Calu3 (cell line): ENCODE data around the gene CHRNB1. TPM values are rescaled to one million over a fixed set of nuclear protein-coding genes. Genes with fewer than 3 reads are reported as not detected.

ENCODE experiments used
- BruUV-seq: library from RNA; stranded (reverse); fragments of 400-500 nt; replicated peaks from 2 replicates; lab custom pipeline; 2021; lab: Mats Ljungman, UMichigan
- CTCF ChIA-PET: fragments of 300-600 bp; sonication (Branson Sonifier 250); formaldehyde crosslinking; loops from one replicate; lab custom pipeline; 2022; ENCODE audit warnings: antibody characterized with exemption; lab: Charles Lee
- DNase-seq: peaks from one replicate; pipeline ENCODE4 v3.0.0; 2022
- H3K27ac Mint-ChIP-seq: one replicate; pipeline ENCODE4 v1.8.0; 2022; ENCODE audit warnings: mixed read lengths; ENCODE audit not compliant: unreplicated experiment
- H3K27me3 Mint-ChIP-seq: one replicate; pipeline ENCODE4 v1.8.0; 2022; ENCODE audit warnings: mixed read lengths; ENCODE audit not compliant: unreplicated experiment
- H3K36me3 Mint-ChIP-seq: one replicate; pipeline ENCODE4 v1.8.0; 2022; ENCODE audit warnings: mild to moderate bottlenecking, moderate library complexity, mixed read lengths; ENCODE audit not compliant: insufficient read depth, unreplicated experiment
- H3K4me1 Mint-ChIP-seq: one replicate; pipeline ENCODE4 v1.8.0; 2022; ENCODE audit warnings: mild to moderate bottlenecking, low read depth, mixed read lengths; ENCODE audit not compliant: unreplicated experiment
- H3K4me3 Mint-ChIP-seq: one replicate; pipeline ENCODE4 v1.8.0; 2022; ENCODE audit warnings: mild to moderate bottlenecking, low read depth, moderate library complexity, mixed read lengths; ENCODE audit not compliant: unreplicated experiment
- H3K9me3 Mint-ChIP-seq: one replicate; pipeline ENCODE4 v1.8.0; 2022; ENCODE audit warnings: low read depth, mixed read lengths; ENCODE audit not compliant: unreplicated experiment
- intact Hi-C: fragments of 100-400 bp; cut with micrococcal nuclease; formaldehyde crosslinking; loops from one replicate; pipeline ENCODE4 v1.10.0; 2022; ENCODE audit not compliant: unreplicated experiment
- total RNA-seq: library from RNA; stranded (reverse); gene quantifications from 2 replicates; pipeline ENCODE4 v1.2.3, GENCODE V29; 2022
- TF ChIP-seq, protein P1 (sequence below): fragments of 200-600 bp; IDR thresholded peaks from one replicate; pipeline ENCODE4 v1.8.0; 2022; ENCODE audit warnings: antibody characterized with exemption; ENCODE audit not compliant: unreplicated experiment

Gene CHRNB1
- total RNA-seq, 1 experiment from 2014 or later, result 2.4 TPM

DNA sequence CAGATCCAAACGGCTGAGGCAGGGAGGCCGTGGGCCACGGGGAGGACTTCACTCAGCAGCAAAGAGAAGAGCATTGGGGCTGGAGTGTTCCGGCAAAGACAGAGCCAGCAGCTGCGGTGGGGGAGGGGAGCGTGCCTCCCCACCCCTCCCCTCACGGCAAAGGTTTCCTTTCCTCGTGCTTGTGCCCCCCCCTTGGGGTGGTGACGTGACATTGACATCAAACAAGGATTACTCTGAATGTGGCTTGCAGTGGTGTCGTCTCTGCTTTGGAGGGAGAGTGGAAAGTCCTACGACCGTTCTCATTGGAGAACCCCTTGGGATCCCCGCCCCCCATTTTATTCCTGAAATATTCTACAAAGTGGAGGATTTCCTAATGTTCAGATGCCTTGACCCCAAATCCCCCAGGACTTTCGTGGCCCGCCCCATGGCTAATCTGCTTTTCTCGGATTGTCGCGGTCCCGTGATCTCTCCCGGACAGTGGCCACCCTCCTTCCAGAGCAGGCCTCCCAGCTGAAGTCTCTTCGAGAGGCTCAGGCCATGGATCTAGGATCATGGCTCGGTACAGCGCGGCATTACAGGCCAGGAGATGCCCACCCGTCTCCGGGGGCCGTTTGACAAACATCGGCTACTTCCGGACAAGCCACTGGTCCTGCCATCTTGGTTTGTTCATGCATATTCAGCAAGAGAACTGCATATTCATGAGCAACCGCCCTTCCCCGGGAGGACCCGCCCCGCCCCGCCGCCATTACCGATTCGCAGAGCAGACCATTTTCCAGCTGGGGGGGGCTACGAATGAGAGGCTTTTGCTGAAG is 38.6 kb downstream of the CHRNB1 start:
- Mint-ChIP-seq H3K4me3 (peak overlapping the region; percentile 93), H3K27ac (peak overlapping the region; percentile 96), H3K36me3 (peaks cover 55% of the 10 kb centered on the region), H3K27me3 (no peaks in the 10 kb centered on the region), H3K9me3 (no peaks in the 10 kb centered on the region), H3K4me1 (peaks cover 45% of the 10 kb centered on the region)
- BruUV-seq, result TSS peak; percentile 93
- CTCF ChIA-PET, result interaction anchor here (0.6 kb wide), 1 partner anchor 1831 kb away, joined by 3 read pairs; no protein-coding TSS in a partner anchor
- peak; percentile 87 for DNase-seq
- intact Hi-C loops, result no loop called here
- TF ChIP-seq, protein P1, sequence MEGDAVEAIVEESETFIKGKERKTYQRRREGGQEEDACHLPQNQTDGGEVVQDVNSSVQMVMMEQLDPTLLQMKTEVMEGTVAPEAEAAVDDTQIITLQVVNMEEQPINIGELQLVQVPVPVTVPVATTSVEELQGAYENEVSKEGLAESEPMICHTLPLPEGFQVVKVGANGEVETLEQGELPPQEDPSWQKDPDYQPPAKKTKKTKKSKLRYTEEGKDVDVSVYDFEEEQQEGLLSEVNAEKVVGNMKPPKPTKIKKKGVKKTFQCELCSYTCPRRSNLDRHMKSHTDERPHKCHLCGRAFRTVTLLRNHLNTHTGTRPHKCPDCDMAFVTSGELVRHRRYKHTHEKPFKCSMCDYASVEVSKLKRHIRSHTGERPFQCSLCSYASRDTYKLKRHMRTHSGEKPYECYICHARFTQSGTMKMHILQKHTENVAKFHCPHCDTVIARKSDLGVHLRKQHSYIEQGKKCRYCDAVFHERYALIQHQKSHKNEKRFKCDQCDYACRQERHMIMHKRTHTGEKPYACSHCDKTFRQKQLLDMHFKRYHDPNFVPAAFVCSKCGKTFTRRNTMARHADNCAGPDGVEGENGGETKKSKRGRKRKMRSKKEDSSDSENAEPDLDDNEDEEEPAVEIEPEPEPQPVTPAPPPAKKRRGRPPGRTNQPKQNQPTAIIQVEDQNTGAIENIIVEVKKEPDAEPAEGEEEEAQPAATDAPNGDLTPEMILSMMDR, result no peak

DNA sequence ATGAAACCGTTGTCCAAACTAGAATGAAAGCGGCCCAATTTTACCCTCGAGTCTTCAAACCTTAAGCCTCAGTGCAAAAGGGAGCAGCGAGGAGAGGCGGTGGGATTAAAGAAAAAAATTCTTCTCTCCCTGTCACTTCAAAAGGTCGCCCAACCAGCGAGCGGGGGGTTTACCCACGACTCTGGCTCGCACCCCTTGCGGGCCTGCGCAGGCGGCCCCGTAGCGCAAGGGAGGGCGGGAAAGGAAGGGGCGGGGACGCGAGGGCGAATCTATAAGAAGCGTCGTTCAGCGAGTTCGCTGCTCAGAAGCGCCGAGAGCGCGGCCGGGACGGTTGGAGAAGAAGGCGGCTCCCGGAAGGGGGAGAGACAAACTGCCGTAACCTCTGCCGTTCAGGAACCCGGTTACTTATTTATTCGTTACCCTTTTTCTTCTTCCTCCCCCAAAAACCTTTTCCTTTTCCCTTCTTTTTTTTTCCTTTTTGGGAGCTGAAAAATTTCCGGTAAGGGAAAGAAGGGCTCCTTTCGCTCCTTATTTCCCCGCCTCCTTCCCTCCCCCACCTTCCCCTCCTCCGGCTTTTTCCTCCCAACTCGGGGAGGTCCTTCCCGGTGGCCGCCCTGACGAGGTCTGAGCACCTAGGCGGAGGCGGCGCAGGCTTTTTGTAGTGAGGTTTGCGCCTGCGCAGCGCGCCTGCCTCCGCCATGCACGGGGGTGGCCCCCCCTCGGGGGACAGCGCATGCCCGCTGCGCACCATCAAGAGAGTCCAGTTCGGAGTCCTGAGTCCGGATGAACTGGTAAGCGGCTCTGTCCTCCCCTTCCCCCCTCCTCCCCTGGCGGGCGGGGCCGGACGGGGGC is 39.4 kb downstream of the CHRNB1 start, which contains the start of gene POLR2A:
Gene POLR2A, plus strand, starts transcription at position 300 of the 852 bp plus-strand sequence.
- Mint-ChIP-seq H3K4me3 (peak within 1 kb of the TSS; percentile 93), H3K9me3 (no peaks in the 10 kb centered on the region), H3K36me3 (peaks cover 48% of the 10 kb centered on the region), H3K27ac (peak within 1 kb of the TSS; percentile 96), H3K4me1 (peaks cover 42% of the 10 kb centered on the region), H3K27me3 (no peaks in the 10 kb centered on the region)
- BruUV-seq, result no TSS peak
- CTCF ChIA-PET, result interaction anchor here (0.6 kb wide), 1 partner anchor 1832 kb away, joined by 3 read pairs; no protein-coding TSS in a partner anchor
- DNase-seq, result peak; percentile 96
- intact Hi-C loops, result no loop called here
- TF ChIP-seq, protein P1, result no peak

DNA sequence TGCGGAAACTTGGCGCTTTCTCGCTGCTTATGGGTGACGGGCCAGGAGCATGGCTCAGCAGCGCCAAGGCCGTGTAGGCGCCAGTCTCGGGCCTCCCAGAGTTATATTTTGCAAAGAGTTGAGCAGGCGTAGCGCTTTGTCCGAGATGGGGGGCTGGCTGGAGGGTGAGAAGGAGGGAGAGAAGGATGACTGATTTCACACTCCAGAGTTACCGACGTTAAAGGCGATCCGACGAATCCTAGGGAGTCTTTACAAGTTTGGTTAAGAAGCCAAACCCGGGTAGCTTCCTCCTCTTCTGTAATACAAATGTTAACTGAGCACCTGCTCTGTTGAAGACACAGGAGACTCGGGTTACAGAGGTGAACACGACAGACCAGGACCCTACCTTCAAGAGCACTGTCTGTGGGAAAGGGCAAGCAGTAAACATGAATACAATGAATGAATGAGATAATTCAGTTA is 40.1 kb downstream of the CHRNB1 start:
- CTCF ChIA-PET, result interaction anchor here (1.8 kb wide), 1 partner anchor 48 kb away, joined by 3 read pairs; no protein-coding TSS in a partner anchor
- TF ChIP-seq, protein P1, result no peak
- Mint-ChIP-seq H3K4me3 (peak overlapping the region; percentile 93), H3K4me1 (peaks cover 42% of the 10 kb centered on the region), H3K27me3 (no peaks in the 10 kb centered on the region), H3K36me3 (peaks cover 44% of the 10 kb centered on the region), H3K9me3 (no peaks in the 10 kb centered on the region), H3K27ac (peak overlapping the region; percentile 96)
- intact Hi-C loops, result loop anchor here (5.0 kb wide), 1 partner anchor 202 kb away; the partner anchor contains the start of genes TP53 and WRAP53
- BruUV-seq, result TSS peak; percentile 39
- DNase-seq, result no peak

DNA sequence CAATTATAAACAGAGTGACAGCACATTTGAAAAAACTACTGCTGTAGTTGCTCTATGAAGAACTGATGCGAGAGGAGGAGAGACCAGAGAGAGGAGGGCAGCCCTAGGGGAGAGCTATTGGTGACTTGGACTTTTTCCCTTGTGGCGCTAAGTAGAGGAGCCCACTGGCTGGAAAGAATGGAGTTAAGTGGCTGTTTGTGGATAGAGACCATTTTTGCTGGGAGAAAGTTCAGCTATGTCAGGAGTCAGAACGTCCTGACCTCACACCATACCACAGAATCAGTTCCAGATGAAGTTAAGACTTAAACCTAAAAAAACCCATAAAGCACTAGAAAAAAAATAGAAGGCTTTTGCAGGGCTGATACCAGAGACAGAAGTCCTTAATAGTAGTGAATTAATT is 41.3 kb downstream of the CHRNB1 start:
- H3K9me3 Mint-ChIP-seq, result no peaks in the 10 kb centered on the region
- peaks cover 50% of the 10 kb centered on the region for H3K4me1 Mint-ChIP-seq
- intact Hi-C loops, result loop anchor here (5.0 kb wide), 1 partner anchor 201 kb away; the partner anchor contains the start of genes TP53 and WRAP53
- CTCF ChIA-PET, result interaction anchor here (1.8 kb wide), 1 partner anchor 49 kb away, joined by 3 read pairs; no protein-coding TSS in a partner anchor
- peaks cover 40% of the 10 kb centered on the region for H3K36me3 Mint-ChIP-seq
- no peaks in the 10 kb centered on the region for H3K27me3 Mint-ChIP-seq
- peak overlapping the region; percentile 93 for H3K4me3 Mint-ChIP-seq
- BruUV-seq, result no TSS peak
- H3K27ac Mint-ChIP-seq, result peak overlapping the region; percentile 52
- TF ChIP-seq, protein P1, result no peak
- no peak for DNase-seq
